A673 (cell line): ENCODE data around the gene KCNIP4. TPM values are rescaled to one million over a fixed set of nuclear protein-coding genes. Genes with fewer than 3 reads are reported as not detected.

Source experiments
- BruUV-seq: library from RNA; stranded (reverse); fragments of 400-500 nt; replicated peaks from 2 replicates; lab custom pipeline; 2021; lab: Mats Ljungman, UMichigan
- CTCF ChIA-PET: fragments of 300-600 bp; sonication (Branson Sonifier 250); formaldehyde crosslinking; loops from one replicate; lab custom pipeline; 2022; ENCODE audit warnings: antibody characterized with exemption; lab: Charles Lee
- POLR2A ChIA-PET: fragments of 300-600 bp; sonication (Branson Sonifier 250); formaldehyde crosslinking; loops from one replicate; lab custom pipeline; 2022; ENCODE audit warnings: antibody characterized with exemption; ENCODE audit not compliant: low non-redundant PET; lab: Charles Lee
- DNase-seq: peaks from one replicate; pipeline ENCODE4 v3.0.0-alpha.2; 2015; ENCODE audit warnings: low spot score
- H3K27ac ChIP-seq: fragments of 200-600 bp; sonication (generic); 2 replicates; pipeline ENCODE4 v1.5.1; 2016; ENCODE audit warnings: mixed run types, low read depth, mild to moderate bottlenecking, mixed read lengths, antibody characterized with exemption, low read length; ENCODE audit not compliant: poor library complexity, severe bottlenecking
- H3K27me3 ChIP-seq: fragments of 200-600 bp; sonication (generic); replicated peaks from 2 replicates; pipeline ENCODE4 v1.6.1; 2017; ENCODE audit warnings: mixed run types, low read depth, mild to moderate bottlenecking, mixed read lengths, antibody characterized with exemption, low read length; ENCODE audit not compliant: insufficient read depth, poor library complexity
- H3K36me3 ChIP-seq: fragments of 200-600 bp; sonication (generic); 2 replicates; pipeline ENCODE4 v1.6.1; 2016; ENCODE audit warnings: mixed run types, mild to moderate bottlenecking, mixed read lengths, antibody characterized with exemption, low read length; ENCODE audit not compliant: insufficient read depth, poor library complexity, severe bottlenecking
- H3K4me1 ChIP-seq: fragments of 200-600 bp; sonication (generic); 2 replicates; pipeline ENCODE4 v1.6.1; 2017; ENCODE audit warnings: mixed run types, mild to moderate bottlenecking, mixed read lengths, antibody characterized with exemption, low read length; ENCODE audit not compliant: insufficient read depth, poor library complexity, severe bottlenecking
- H3K4me3 ChIP-seq: fragments of 200-600 bp; sonication (generic); 2 replicates; pipeline ENCODE4 v1.5.1; 2016; ENCODE audit warnings: low read depth, mixed run types, mild to moderate bottlenecking, mixed read lengths, low read length; ENCODE audit not compliant: poor library complexity, severe bottlenecking
- H3K9me3 ChIP-seq: fragments of 200-600 bp; sonication (generic); 2 replicates; pipeline ENCODE4 v1.6.1; 2016; ENCODE audit warnings: mixed run types, low read depth, mild to moderate bottlenecking, mixed read lengths, antibody characterized with exemption, low read length; ENCODE audit not compliant: poor library complexity, severe bottlenecking
- CTCF ChIP-seq: fragments of 300-800, 200-600 bp; sonication (generic); conservative IDR thresholded peaks from 2 replicates; pipeline ENCODE4 v1.5.1; 2017; ENCODE audit warnings: low read depth, mild to moderate bottlenecking, antibody characterized with exemption, low read length, moderate library complexity, mixed read lengths
- EZH2 ChIP-seq: fragments of 200-600 bp; sonication (generic); IDR thresholded peaks from 2 replicates; pipeline ENCODE4 v1.6.1; 2017; ENCODE audit warnings: borderline replicate concordance, low read depth, mild to moderate bottlenecking, mixed read lengths, antibody characterized with exemption, low read length; ENCODE audit not compliant: poor library complexity, severe bottlenecking
- intact Hi-C: fragments of 100-400 bp; cut with micrococcal nuclease; formaldehyde crosslinking; loops from one replicate; pipeline ENCODE4 v1.10.0; 2022; ENCODE audit not compliant: unreplicated experiment
- total RNA-seq: library from RNA; stranded (reverse); gene quantifications from 2 replicates; pipeline ENCODE4 v1.2.3, GENCODE V29; 2021

The KCNIP4 gene
- total RNA-seq, 1 experiment from 2014 or later, result not detected

GRCh38 chr4:21869978-21870745 is 78.4 kb downstream of the KCNIP4 start:
- Histone ChIP-seq H3K9me3 (no peaks in the 10 kb centered on the region), H3K4me3 (no peak overlapping the region), H3K27me3 (no peaks in the 10 kb centered on the region), H3K4me1 (no peaks in the 10 kb centered on the region), H3K27ac (no peak overlapping the region), H3K36me3 (no peaks in the 10 kb centered on the region)
- no peak for DNase-seq
- no peak for TF ChIP-seq EZH2
- no peak for TF ChIP-seq CTCF
- ChIA-PET CTCF (no interaction called here), POLR2A (no interaction called here)
- intact Hi-C loops, result no loop called here
- no TSS peak for BruUV-seq

GRCh38 chr4:21864686-21865085 is 83.9 kb downstream of the KCNIP4 start:
- Histone ChIP-seq H3K36me3 (no peaks in the 10 kb centered on the region), H3K9me3 (no peaks in the 10 kb centered on the region), H3K27ac (no peak overlapping the region), H3K27me3 (no peaks in the 10 kb centered on the region), H3K4me3 (no peak overlapping the region), H3K4me1 (no peaks in the 10 kb centered on the region)
- BruUV-seq, result no TSS peak
- DNase-seq, result no peak
- TF ChIP-seq CTCF (no peak), EZH2 (no peak)
- intact Hi-C loops, result no loop called here
- POLR2A ChIA-PET, result no interaction called here
- CTCF ChIA-PET, result no interaction called here

- ChIA-PET POLR2A (no interaction called here), CTCF (no interaction called here)
- TF ChIP-seq EZH2 (no peak), CTCF (no peak)
- Histone ChIP-seq H3K27me3 (no peaks in the 10 kb centered on the region), H3K4me1 (no peaks in the 10 kb centered on the region), H3K4me3 (no peak overlapping the region), H3K27ac (no peak overlapping the region), H3K9me3 (peaks cover 2% of the 10 kb centered on the region), H3K36me3 (no peaks in the 10 kb centered on the region)
- BruUV-seq, result no TSS peak
- no peak for DNase-seq
- intact Hi-C loops, result no loop called here
Measured at GRCh38 chr4:21862917-21863316, 85.7 kb downstream of the KCNIP4 start.
